HG02642 (cell line): Measurements from ENCODE around the gene CLEC9A.

Experiments
- ATAC-seq: cut with Tn5 transposase; IDR thresholded peaks from one replicate; pipeline ENCODE4 v1.9.1; 2021; ENCODE audit warnings: mild to moderate bottlenecking; ENCODE audit not compliant: unreplicated experiment, poor library complexity

Gene CLEC9A

GRCh38 chr12:10065241-10065640 lies 34.8 kb downstream of the CLEC9A start:
- ATAC-seq, result no peak

DNA sequence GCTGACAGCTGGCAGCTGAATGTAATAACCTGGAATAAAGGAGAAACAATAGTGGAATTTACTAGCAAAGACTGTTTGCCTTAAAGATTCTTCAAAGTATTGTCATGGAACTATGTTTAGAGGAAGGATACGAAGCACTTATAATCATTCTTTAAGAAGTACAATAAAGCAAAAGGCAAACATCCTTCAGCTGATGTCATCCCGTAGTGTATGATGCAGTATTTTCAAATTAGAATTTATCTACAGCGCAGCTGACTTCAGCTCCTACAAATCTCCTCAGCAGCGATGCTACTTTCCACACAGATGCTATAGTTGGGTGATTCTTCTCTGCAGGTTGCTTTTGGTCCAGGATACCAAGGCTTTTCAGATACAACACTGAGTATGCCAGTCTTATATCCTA lies 36.8 kb downstream of the CLEC9A start:
- ATAC-seq, result no peak

DNA sequence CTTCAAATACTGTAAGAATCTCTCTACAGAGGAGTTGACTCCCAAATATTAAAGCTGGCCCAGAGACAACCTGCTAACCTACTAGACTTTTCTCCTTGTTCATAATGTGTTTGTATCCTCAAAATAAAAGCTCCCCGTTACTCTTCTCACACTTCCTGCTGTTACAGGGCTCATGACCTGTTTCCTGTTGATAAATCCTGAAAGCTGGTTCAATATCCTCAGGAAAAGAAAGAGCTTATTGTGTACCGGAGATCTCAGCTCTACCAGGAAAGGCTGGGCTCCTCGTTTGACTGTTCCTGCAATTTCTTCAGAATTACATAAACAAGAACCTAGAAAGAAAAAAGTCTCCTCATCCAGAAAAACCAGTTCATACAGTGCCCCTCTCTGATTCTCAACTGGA lies 37.5 kb downstream of the CLEC9A start:
- ATAC-seq, result no peak

GRCh38 chr12:10068644-10069043 lies 38.2 kb downstream of the CLEC9A start:
- ATAC-seq, result no peak

- no peak for ATAC-seq
Measured at GRCh38 chr12:10069099-10069498, 38.6 kb downstream of the CLEC9A start.

DNA sequence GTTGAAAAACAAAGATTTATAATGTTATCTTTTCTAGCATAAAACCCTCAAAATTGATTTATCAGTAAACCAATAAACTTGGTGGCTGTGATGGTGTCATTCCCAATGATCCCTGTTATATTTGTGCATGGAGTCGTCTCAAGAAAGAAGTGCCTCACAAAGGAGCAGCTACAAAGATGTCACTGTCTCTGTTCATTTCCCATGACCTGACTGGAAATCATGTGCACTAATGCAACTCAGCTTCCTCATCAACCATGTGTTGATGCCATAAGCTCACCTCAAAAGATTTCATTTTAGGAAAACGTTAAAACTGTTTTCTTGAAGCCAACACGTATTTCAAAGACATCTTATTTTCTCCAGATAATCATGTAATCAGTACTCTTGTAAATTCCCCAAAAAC lies 39.5 kb downstream of the CLEC9A start:
- ATAC-seq, result no peak

DNA sequence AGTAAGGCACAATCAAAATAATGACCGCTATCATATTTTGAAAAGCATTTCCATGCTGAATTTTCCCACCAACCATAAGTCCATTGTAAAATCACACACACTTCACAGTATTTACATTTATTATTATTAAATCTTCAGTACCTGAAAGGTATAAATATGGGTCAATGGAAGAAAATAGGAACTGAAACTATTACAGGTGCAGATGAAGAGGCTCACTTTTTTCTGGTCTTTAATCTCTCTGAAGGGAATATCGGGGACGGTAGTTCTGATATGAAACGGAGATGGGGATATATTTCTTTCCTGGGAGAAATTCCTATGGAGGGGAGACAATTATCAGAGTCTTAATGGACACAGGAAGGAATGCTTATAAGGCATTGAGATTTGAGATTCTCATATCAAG lies 39.9 kb downstream of the CLEC9A start:
- ATAC-seq, result no peak

GRCh38 chr12:10072131-10072530 lies 41.6 kb downstream of the CLEC9A start:
- no peak for ATAC-seq

- ATAC-seq, result no peak
Measured at GRCh38 chr12:10073261-10073660, 42.8 kb downstream of the CLEC9A start.

- ATAC-seq, result no peak
Measured at GRCh38 chr12:10075451-10075850, 45.0 kb downstream of the CLEC9A start.

DNA sequence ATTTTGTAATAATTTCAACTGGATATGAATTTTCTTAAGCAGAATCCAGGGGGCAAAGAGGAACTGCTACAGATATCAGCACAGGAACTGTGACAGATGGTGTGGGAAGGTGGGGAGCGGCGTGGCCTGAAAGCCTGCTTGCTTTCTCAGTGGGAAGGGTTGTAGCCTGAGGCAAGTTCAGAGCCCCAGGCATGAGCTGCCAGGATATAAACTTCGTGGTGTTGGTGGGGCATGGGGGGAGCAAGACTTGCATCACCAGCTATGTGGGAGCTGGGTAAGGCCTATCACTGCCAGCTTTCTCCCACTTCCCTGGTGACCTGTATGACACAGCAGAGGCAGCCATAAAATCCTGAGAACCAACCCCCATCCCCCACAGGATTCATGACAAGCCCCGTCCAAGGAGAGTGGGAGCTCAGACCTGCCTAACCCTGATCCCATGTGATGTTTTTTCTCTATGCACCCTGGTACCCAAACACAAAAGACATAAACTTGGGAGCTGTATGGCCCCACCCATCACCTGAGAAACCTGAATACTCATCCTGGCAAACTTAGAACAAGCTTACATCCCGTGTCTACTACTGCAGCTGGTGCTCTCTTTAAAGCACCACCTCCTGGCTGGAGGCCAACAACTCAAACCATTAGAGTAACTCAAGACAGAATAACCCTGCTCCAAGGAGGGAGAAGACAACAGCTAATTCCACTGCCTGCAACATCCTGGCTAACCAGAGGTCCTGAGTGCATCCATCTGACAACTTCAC lies 51.8 kb downstream of the CLEC9A start:
- no peak for ATAC-seq

DNA sequence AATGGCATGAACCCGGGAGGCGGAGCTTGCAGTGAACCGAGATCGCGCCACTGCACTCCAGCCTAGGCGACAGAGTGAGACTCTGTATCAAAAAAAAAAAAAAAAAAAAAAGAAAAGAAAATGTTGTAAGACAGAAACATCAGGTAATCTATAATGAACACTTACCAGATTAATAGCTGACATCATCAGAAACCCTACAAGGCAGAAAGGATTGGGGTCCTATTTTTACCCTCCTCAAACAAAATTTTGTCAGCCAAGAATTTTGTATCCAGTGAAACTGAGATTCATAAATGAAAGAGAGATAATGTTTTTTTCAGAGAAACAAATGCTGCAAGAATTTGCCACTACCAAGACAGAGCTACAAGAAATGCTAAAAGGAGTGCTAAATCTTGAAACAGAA lies 54.3 kb downstream of the CLEC9A start:
- no peak for ATAC-seq

- no peak for ATAC-seq
Measured at GRCh38 chr12:10086387-10086786, 55.9 kb downstream of the CLEC9A start.

- no peak for ATAC-seq
Measured at GRCh38 chr12:10088031-10088430, 57.5 kb downstream of the CLEC9A start.

GRCh38 chr12:10088955-10089900 lies 58.7 kb downstream of the CLEC9A start:
- no peak for ATAC-seq

- no peak for ATAC-seq
Measured at GRCh38 chr12:10094646-10095395, 64.3 kb downstream of the CLEC9A start.

- no peak for ATAC-seq
Measured at GRCh38 chr12:10095971-10096370, 65.5 kb downstream of the CLEC9A start.

GRCh38 chr12:10097521-10097920 lies 67.0 kb downstream of the CLEC9A start:
- ATAC-seq, result no peak

GRCh38 chr12:10098791-10099190 lies 68.3 kb downstream of the CLEC9A start, which contains the start of gene CLEC1A:
TSS of gene CLEC1A (minus strand) at chr12:10098985. CDS start at chr12:10098922, 63 bp downstream.
- ATAC-seq, result no peak

DNA sequence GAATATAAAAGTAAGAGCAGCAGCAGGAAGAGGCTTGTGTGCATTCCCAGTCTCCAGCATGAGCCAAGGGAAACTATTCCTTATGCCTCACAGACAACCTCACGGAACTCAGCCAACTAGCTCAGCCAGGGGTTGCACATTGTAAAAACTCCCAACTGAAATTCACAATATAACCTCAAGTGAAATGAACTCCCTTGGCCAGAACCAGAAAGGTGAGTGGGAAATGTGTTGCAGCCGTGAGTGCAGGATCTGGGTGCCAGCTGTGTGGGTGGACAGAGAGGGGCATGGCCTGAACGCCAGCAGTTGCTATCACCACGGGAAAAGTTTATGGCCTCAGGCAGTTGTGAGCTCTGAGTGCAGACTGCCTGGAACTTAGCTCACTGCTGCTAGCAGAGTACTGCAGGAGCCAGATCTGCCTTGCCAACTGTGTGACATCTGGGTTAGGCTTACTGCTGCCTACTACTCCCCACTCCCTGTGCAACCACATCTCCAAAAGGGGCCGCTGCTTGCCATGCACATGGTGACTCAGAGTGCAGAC lies 70.6 kb downstream of the CLEC9A start:
- no peak for ATAC-seq
